ENCODE measurements around the gene ADAM12.

GRCh38 chr10:126087796-126088505 is 300.3 kb downstream of the ADAM12 start:
- no peak for TF ChIP-seq POLR2A (IDR thresholded peaks at IDR 0.05; ENCODE audit: low read depth, low read length)
- no peak for TF ChIP-seq TAF1 (IDR thresholded peaks at IDR 0.05; ENCODE audit: low read depth, low read length)
- TF ChIP-seq POLR2AphosphoS5 (IDR thresholded peaks at IDR 0.05; ENCODE audit: low read depth, low read length) = no peak

All from GM12891 (cell line).